Stimulated activated CD4-positive, alpha-beta T cell treated with anti-CD3 and anti-CD28 coated beads, TNF-alpha, amount 100 ng/mL, for 48 hours (primary cell): ENCODE results near the gene EFEMP1.
"Not testable (repeated sequence)": the region's sequence is repeated elsewhere in the genome, so short reads cannot be mapped to it uniquely, and the experiment has no call there.

Source experiments
- DNase-seq, 3 donors: peaks; one replicate each; pipeline ENCODE4 v3.0.0-alpha.2; 2020; ENCODE audit warnings: low read depth in 3 of 3

Gene EFEMP1

DNA sequence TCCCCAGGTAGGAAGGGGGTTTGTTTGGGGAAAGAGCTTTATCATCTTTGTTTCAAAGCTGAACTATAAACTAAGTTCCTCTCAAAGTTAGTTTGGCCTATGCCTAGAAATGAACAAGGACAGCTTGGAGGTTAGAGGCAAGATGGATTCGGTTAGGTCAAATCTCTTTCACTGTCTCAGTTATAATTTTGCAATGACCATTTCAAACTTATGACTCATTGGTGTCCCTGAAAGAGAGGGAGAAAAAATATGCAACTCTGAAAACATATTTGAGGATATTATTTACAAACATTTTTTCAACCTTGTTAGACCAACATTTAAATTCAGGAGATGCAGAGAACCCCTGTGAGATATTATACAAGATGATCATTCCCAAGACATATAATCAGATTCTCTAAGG is 95.7 kb downstream of the EFEMP1 start:
- DNase-seq, result no peak

DNA sequence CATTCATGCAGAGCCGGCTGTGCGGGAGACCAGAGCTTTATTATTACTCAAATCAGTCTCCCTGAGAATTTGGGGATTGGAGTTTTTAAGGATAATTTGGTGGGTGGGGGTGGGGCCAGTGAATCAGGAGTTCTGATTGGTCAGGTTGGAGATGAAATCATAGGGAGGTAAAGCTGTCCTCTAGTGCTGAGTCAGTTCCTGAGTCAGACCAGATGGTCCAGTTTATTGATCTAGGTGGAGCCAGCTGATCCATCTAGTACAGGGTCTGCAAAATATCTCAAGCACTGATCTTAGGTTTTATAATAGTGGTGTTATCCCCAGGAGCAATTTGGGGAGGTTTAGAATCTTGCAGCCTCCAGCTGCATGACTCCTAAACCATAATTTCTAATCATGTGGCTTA is 96.2 kb downstream of the EFEMP1 start:
- not testable (repeated sequence) for DNase-seq

DNA sequence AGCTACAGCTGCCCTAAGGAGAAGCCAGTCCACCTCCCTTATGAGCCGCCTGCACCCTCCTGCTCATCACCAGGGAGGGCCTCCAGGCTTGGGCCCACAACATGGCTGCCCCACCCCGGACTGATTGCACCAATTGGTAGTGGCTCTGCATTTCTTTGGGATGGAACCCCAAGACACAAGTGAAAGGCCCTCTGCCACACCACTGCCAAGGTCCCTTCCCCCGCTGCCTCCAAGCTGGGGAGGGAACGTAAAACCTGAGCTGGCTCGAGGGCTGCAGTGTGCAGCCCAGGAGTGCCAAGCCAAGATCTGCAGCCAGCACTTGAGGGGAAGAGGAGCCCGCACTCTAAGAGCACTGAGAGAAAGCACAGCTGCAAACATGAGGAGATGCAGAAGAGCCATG is 97.3 kb downstream of the EFEMP1 start:
- DNase-seq, result no peak

DNA sequence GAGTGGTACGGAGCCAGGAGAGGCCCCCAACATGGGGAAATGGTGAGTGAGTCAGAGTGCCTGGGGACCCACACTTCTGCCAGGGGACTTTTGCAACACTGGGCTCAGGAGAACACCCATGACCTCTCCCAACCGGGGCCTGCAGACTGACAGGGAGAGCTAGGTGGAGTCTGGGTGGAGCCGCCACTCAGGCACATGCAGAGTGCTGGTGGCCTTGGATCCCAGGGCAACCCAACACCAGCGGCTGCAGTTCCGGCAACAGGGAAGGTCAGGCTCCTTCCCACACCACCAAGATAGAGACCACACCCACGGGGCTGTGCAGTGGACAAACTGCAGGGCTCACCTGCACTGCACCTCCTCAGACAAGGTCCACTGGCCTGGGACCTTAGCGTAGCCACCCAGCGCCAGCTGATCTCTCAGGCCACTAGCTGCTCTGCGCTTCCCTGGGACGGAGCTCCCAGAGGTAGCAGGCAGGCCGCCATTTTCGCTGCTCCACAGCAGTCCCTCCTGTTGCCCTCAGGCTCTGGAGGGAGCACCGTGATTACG is 99.0 kb downstream of the EFEMP1 start:
- no peak for DNase-seq
